Endothelial cell of umbilical vein (primary cell): ENCODE results near the gene TLCD5. TPM values are rescaled to one million over a fixed set of nuclear protein-coding genes. Genes with fewer than 3 reads are reported as not detected.
A peak's percentile ranks its signal among the peaks of the same experiment; 100 is the strongest.

Source experiments
- Bru-seq: library from RNA; stranded (reverse); fragments of 400-500 nt; gene quantifications from one replicate; lab custom pipeline; 2021; lab: Mats Ljungman, UMichigan
- BruChase-seq, 2 experiments: library from RNA; stranded (reverse); fragments of 400-500 nt; gene quantifications; one replicate each; lab custom pipeline; 2021; lab: Mats Ljungman, UMichigan
- BruUV-seq: library from RNA; stranded (reverse); fragments of 400-500 nt; replicated peaks from 2 replicates; lab custom pipeline; 2021; lab: Mats Ljungman, UMichigan
- CTCF ChIA-PET: fragments of 300-600, 350-600 bp; sonication (Branson Sonifier 250); formaldehyde crosslinking; loops from one replicate; lab custom pipeline; 2021; ENCODE audit warnings: antibody characterized with exemption, inconsistent platforms; lab: Charles Lee
- POLR2A ChIA-PET: fragments of 300-600, 350-600 bp; sonication (Branson Sonifier 250); formaldehyde crosslinking; loops from one replicate; lab custom pipeline; 2021; ENCODE audit warnings: antibody characterized with exemption, inconsistent platforms; lab: Charles Lee
- DNase-seq: peaks from one replicate; pipeline ENCODE4 v3.0.0-alpha.2; 2011; ENCODE audit warnings: low read depth, low spot score
- FAIRE-seq: peaks from 2 replicates; lab custom pipeline; 2011; peaks lifted over from hg19 to GRCh38; lab: Jason Lieb, UNC
- H2AFZ ChIP-seq: 2 replicates; pipeline ENCODE4 v1.6.0; 2012; ENCODE audit warnings: low read depth, low read length, control low read depth, inconsistent platforms
- H3K27ac ChIP-seq: 2 replicates; pipeline ENCODE4 v1.5.1; 2011; ENCODE audit warnings: low read depth, mild to moderate bottlenecking, control low read depth, low read length, moderate library complexity; ENCODE audit not compliant: insufficient read depth
- H3K27me3 ChIP-seq, 2 experiments: 2 replicates each; pipeline versions ENCODE4 v1.6.0 to v1.6.1; 2011; ENCODE audit warnings: low read length in 2 of 2, mixed read lengths in 1 of 2; ENCODE audit not compliant: control insufficient read depth in 2 of 2, insufficient read depth in 2 of 2
- H3K36me3 ChIP-seq, 2 experiments: 2 replicates in 1 of 2; 3 replicates in 1 of 2; pipeline ENCODE4 v1.5.1; 2011; ENCODE audit warnings: low read length in 2 of 2, mild to moderate bottlenecking in 1 of 2, moderate library complexity in 1 of 2; ENCODE audit not compliant: control insufficient read depth in 2 of 2, insufficient read depth in 2 of 2; ENCODE audit errors: extremely low read depth in 1 of 2
- H3K4me1 ChIP-seq: 3 replicates; pipeline ENCODE4 v1.5.1; 2011; ENCODE audit warnings: mild to moderate bottlenecking, low read length; ENCODE audit not compliant: control insufficient read depth, insufficient read depth; ENCODE audit errors: extremely low read depth
- H3K4me2 ChIP-seq: 2 replicates; pipeline ENCODE4 v1.6.1; 2011; ENCODE audit warnings: low read length, control low read depth, mixed read lengths; ENCODE audit not compliant: insufficient read depth
- H3K4me3 ChIP-seq, 3 experiments: fragments of 200-600 bp in 1 of 3; sonication (generic), shearing (Covaris generic) in 1 of 3; replicated peaks in 1 of 3; 2 replicates each; pipeline ENCODE4 v1.5.1; 2011 to 2016; ENCODE audit warnings: control low read depth in 3 of 3, low read length in 3 of 3, mild to moderate bottlenecking in 2 of 3, inconsistent platforms in 1 of 3, low read depth in 1 of 3, moderate library complexity in 1 of 3; ENCODE audit not compliant: insufficient read depth in 1 of 3
- H3K79me2 ChIP-seq: 2 replicates; pipeline ENCODE4 v1.6.0; 2012; ENCODE audit warnings: low read length, inconsistent platforms; ENCODE audit not compliant: control insufficient read depth, insufficient read depth
- H3K9ac ChIP-seq: replicated peaks from 2 replicates; pipeline ENCODE3; 2011; ENCODE audit warnings: low read length, control low read depth; ENCODE audit not compliant: insufficient read depth; ENCODE audit errors: extremely low read depth
- H3K9me1 ChIP-seq: replicated peaks from 3 replicates; pipeline ENCODE4 v1.6.0; 2011; ENCODE audit warnings: mild to moderate bottlenecking, low read length; ENCODE audit not compliant: control insufficient read depth, insufficient read depth; ENCODE audit errors: extremely low read depth
- H3K9me3 ChIP-seq: replicated peaks from 2 replicates; pipeline ENCODE4 v1.5.1; 2012; ENCODE audit warnings: low read length, inconsistent platforms; ENCODE audit not compliant: control insufficient read depth, insufficient read depth
- H4K20me1 ChIP-seq: replicated peaks from 2 replicates; pipeline ENCODE3; 2011; ENCODE audit warnings: mild to moderate bottlenecking, low read length; ENCODE audit not compliant: control insufficient read depth, insufficient read depth; ENCODE audit errors: extremely low read depth
- EZH2 ChIP-seq: IDR thresholded peaks from 2 replicates; pipeline ENCODE4 v1.6.1; 2012; ENCODE audit warnings: borderline replicate concordance, low read depth, mild to moderate bottlenecking, moderate library complexity, low read length, inconsistent platforms; ENCODE audit not compliant: severe bottlenecking
- FOS ChIP-seq: IDR thresholded peaks from 2 replicates; pipeline ENCODE4 v1.6.1; 2011; ENCODE audit warnings: mild to moderate bottlenecking, low read length, moderate library complexity, borderline replicate concordance; ENCODE audit not compliant: insufficient read depth
- GATA2 ChIP-seq: IDR thresholded peaks from 2 replicates; pipeline ENCODE4 v1.7.0; 2011; ENCODE audit warnings: low read depth, mild to moderate bottlenecking, moderate library complexity, mixed read lengths, low read length; ENCODE audit not compliant: insufficient read length, insufficient read depth
- JUN ChIP-seq: IDR thresholded peaks from 2 replicates; pipeline ENCODE4 v1.6.1; 2011; ENCODE audit warnings: borderline replicate concordance, low read depth; ENCODE audit not compliant: insufficient read length, insufficient read depth
- MYC ChIP-seq: IDR thresholded peaks from one replicate; pipeline ENCODE4 v1.6.1; 2011; ENCODE audit warnings: mild to moderate bottlenecking, low read depth, low read length
- POLR2A ChIP-seq: IDR thresholded peaks from 2 replicates; pipeline ENCODE4 v1.6.1; 2012; ENCODE audit warnings: low read depth, mild to moderate bottlenecking, control low read depth, low read length
- POLR2AphosphoS5 ChIP-seq: IDR thresholded peaks from 2 replicates; pipeline ENCODE4 v1.6.1; 2012; ENCODE audit warnings: low read depth, mild to moderate bottlenecking, control low read depth, low read length, moderate library complexity; ENCODE audit not compliant: insufficient read depth
- dilution Hi-C: fragments of 300-500 bp; cut with MboI; formaldehyde crosslinking; loops from one replicate; pipeline ENCODE4 v1.15.0; 2019; ENCODE audit warnings: low sequenced_read_pairs; ENCODE audit not compliant: extremely low pct_ligation_motif_present
- intact Hi-C: fragments of 100-400 bp; cut with micrococcal nuclease; formaldehyde crosslinking; loops from one replicate; pipeline ENCODE4 v1.10.0; 2022
- long read RNA-seq: library from polyadenylated mRNA; stranded (forward); transcript quantifications from one replicate; pipeline ENCODE4 v2.0.0, GENCODE V29; 2021
- polyA minus RNA-seq, 3 experiments: library from RNA; depleted of rRNA, polyadenylated mRNA; stranded (reverse); fragments of >200 nt; gene quantifications; 1 replicate in 1 of 3; 2 replicates in 2 of 3; pipeline ENCODE4 v1.2.3, GENCODE V29; 2011
- polyA plus RNA-seq, 4 experiments: library from polyadenylated mRNA; depleted of rRNA in 3 of 4; stranded (reverse) in 3 of 4; unstranded in 1 of 4; fragments of >200 nt; gene quantifications; 2 replicates each; pipeline versions ENCODE4 v1.2.1 to v1.2.3, GENCODE V29; 2011 to 2012; ENCODE audit warnings: missing spikeins in 1 of 4
- total RNA-seq: library from RNA; stranded (reverse); gene quantifications from 2 replicates; pipeline ENCODE4 v1.2.3, GENCODE V29; 2021
- TF ChIP-seq, protein P1 (sequence below): IDR thresholded peaks from 2 replicates; pipeline ENCODE4 v1.6.1; 2011; ENCODE audit not compliant: insufficient read depth, insufficient read length
- TF ChIP-seq, protein P2 (sequence below), 2 donors: IDR thresholded peaks; 1 replicate in 1 of 2; 2 replicates in 1 of 2; pipeline ENCODE4 v1.5.1; 2011; ENCODE audit warnings: low read length in 2 of 2, mild to moderate bottlenecking in 2 of 2, moderate library complexity in 2 of 2, control low read depth in 1 of 2, inconsistent platforms in 1 of 2, low read depth in 1 of 2; ENCODE audit not compliant: insufficient read depth in 1 of 2; ENCODE audit errors: extremely low read depth in 1 of 2

Gene TLCD5
- 6.1 and 6.3 TPM in 2 replicates for total RNA-seq
- polyA plus RNA-seq: 8.3 and 9.7 TPM in 2 replicates
- polyA plus RNA-seq (2011; cell fraction: cytosol; rRNA removed): 5.7 and 6.1 TPM in 2 replicates
- polyA plus RNA-seq (2011; cell fraction: nucleus; rRNA removed): 11.1 and 16.9 TPM in 2 replicates
- 6.6 and 8.1 TPM in 2 replicates for polyA plus RNA-seq (2012)
- polyA minus RNA-seq: 9.5 and 15.5 TPM in 2 replicates
- 3.8 TPM for polyA minus RNA-seq (2011; cell fraction: cytosol; rRNA and poly(A)+ RNA removed)
- 5.4 and 10.4 TPM in 2 replicates for polyA minus RNA-seq (2011; cell fraction: nucleus; rRNA and poly(A)+ RNA removed)
- percentile 80 among the genes with signal in this experiment for Bru-seq, nascent RNA
- BruChase-seq, experiment 1, labeled RNA remaining after a 6-hour chase: percentile 59 among the genes with signal in this experiment
- BruChase-seq, experiment 2, labeled RNA remaining after a 2-hour chase: percentile 65 among the genes with signal in this experiment
- long read RNA-seq, full-length matches to known transcripts: 10 of 16 reads
- long read RNA-seq, partial matches to known transcripts: 1 of 16 reads
- long read RNA-seq, other reads (novel, unspliced or antisense): 5 of 16 reads

DNA sequence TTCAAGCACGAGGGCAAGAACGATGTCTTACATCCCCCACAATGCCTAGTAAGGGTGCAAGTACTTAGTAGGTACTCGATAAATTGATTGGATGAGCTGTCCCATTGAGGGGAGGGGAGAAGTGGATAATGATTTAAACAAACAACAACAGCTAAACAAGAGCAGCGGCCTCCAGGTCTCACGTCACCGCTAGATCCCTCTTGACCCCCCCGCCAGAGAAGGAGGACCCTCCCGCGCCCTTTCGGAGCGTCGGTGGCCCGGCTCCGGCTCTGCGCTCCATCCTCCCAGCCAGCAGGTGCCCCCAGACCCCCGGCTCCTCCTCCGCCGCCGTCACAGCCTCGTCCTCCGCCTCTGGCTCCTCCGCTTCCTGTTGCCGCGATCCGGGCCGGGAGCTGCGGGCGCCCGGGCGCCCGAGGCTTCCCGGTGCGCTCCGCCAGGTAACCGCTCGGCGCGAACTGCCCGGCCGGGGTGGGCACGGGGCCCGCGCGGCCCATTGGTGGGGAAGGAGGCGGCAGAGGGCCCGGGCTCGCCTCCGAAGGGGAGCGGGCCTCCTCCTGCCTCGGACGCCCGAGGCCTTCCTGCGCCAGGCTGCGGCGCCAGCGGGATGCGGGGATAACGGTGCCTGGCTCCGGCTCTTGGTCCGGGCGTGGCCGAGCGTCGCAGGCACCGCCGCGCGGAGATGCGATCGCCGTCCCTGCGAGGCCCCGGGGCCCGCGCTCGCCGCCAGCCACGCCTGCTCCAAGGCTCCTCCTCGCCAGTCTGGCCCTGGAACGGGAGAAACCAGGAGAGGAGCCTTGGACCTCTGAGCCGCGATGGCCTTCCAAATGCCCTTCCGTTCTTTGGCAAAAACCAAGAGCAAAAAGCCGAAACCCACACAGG, at the start of gene TLCD5:
Gene TLCD5 (plus strand): TSS at position 368 of the 879 bp plus-strand sequence. CDS start 2,143 bp downstream, outside the sequence.
- peaks cover 19% of the 10 kb centered on the region for H3K4me1 ChIP-seq
- dilution Hi-C loops (no loop called here), intact Hi-C loops (loop anchor here (1.0 kb wide), 1 partner anchor 10 kb away; no protein-coding TSS in a partner anchor)
- POLR2A ChIA-PET: interaction anchor here (0.8 kb wide), 2 partner anchors 10 to 222 kb away, joined by 3 to 4 read pairs; no protein-coding TSS in a partner anchor
- H3K36me3 ChIP-seq: peaks cover 0 to 5% of the 10 kb centered on the region in 2 experiments
- TF ChIP-seq FOS (no peak), GATA2 (no peak), EZH2 (no peak), MYC (no peak), JUN (no peak), POLR2AphosphoS5 (peak; percentile 72), POLR2A (peak; percentile 81)
- TF ChIP-seq, protein P1, sequence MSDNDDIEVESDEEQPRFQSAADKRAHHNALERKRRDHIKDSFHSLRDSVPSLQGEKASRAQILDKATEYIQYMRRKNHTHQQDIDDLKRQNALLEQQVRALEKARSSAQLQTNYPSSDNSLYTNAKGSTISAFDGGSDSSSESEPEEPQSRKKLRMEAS: no peak
- TF ChIP-seq, protein P2, sequence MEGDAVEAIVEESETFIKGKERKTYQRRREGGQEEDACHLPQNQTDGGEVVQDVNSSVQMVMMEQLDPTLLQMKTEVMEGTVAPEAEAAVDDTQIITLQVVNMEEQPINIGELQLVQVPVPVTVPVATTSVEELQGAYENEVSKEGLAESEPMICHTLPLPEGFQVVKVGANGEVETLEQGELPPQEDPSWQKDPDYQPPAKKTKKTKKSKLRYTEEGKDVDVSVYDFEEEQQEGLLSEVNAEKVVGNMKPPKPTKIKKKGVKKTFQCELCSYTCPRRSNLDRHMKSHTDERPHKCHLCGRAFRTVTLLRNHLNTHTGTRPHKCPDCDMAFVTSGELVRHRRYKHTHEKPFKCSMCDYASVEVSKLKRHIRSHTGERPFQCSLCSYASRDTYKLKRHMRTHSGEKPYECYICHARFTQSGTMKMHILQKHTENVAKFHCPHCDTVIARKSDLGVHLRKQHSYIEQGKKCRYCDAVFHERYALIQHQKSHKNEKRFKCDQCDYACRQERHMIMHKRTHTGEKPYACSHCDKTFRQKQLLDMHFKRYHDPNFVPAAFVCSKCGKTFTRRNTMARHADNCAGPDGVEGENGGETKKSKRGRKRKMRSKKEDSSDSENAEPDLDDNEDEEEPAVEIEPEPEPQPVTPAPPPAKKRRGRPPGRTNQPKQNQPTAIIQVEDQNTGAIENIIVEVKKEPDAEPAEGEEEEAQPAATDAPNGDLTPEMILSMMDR (IDR thresholded peaks at IDR 0.05; ENCODE audit: extremely low read depth in 1 of 2, insufficient read depth in 1 of 2, low read depth in 1 of 2, low read length in 2 of 2): peak; percentile 6 to 34
- peak within 1 kb of the TSS; percentile 90 for H3K4me2 ChIP-seq
- DNase-seq (peak; percentile 73), FAIRE-seq (no peak)
- CTCF ChIA-PET: interaction anchor here (0.6 to 3.1 kb wide), 5 partner anchors 9 to 136 kb away, joined by 3 to 15 read pairs (median 3); partner anchors contain the start of gene ARHGEF12
- peaks cover 0 to 2% of the 10 kb centered on the region in 2 experiments for H3K27me3 ChIP-seq
- H4K20me1 ChIP-seq: no peaks in the 10 kb centered on the region
- peak within 1 kb of the TSS; percentile 85 for H3K9ac ChIP-seq
- peak within 1 kb of the TSS; percentile 29 to 83 (median 77) for H3K4me3 ChIP-seq
- no peaks in the 10 kb centered on the region for H3K9me3 ChIP-seq
- no TSS peak for BruUV-seq
- no peaks in the 10 kb centered on the region for H3K9me1 ChIP-seq
- peaks cover 12% of the 10 kb centered on the region for H3K79me2 ChIP-seq
- H2AFZ ChIP-seq: peak within 1 kb of the TSS; percentile 98
- peak within 1 kb of the TSS; percentile 73 for H3K27ac ChIP-seq
